Measurements from ENCODE around the gene XPOT. TPM values are rescaled to one million over a fixed set of nuclear protein-coding genes. Genes with fewer than 3 reads are reported as not detected.

The XPOT gene
- polyA plus RNA-seq, 1 donor from 2014 or later = 50.8 TPM

- Histone ChIP-seq H3K9ac (ENCODE audit: low read length) (no peak overlapping the region), H2AFZ (ENCODE audit: low read depth, low read length) (no peak overlapping the region), H3F3A (ENCODE audit: insufficient read depth, low read length, poor library complexity, severe bottlenecking) (no peaks in the 10 kb centered on the region), H3K9me2 (ENCODE audit: insufficient read depth, low read length) (no peaks in the 10 kb centered on the region), H3K9me3 (ENCODE audit: low read length) (no peaks in the 10 kb centered on the region), H3K4me2 (ENCODE audit: low read length) (no peak overlapping the region), H3K4me3 (ENCODE audit: low read length) (no peak overlapping the region), H3K79me2 (replicated peaks; ENCODE audit: insufficient read depth, low read length) (no peaks in the 10 kb centered on the region), H3K27ac (ENCODE audit: low read length) (no peak overlapping the region), H3K36me3 (ENCODE audit: insufficient read depth, low read length) (no peaks in the 10 kb centered on the region), H3K27me3 (ENCODE audit: insufficient read depth, low read depth, low read length) (no peaks in the 10 kb centered on the region), H4K20me1 (ENCODE audit: insufficient read depth) (no peaks in the 10 kb centered on the region)
- TF ChIP-seq EP300 (conservative IDR thresholded peaks at IDR 0.05; ENCODE audit: poor library complexity, severe bottlenecking) (no peak), EZH2 (IDR thresholded peaks at IDR 0.05; ENCODE audit: borderline replicate concordance, insufficient read depth, low read length, poor library complexity, severe bottlenecking) (no peak), RAD21 (conservative IDR thresholded peaks at IDR 0.05) (no peak), POLR2AphosphoS5 (IDR thresholded peaks at IDR 0.05) (no peak), SMC3 (conservative IDR thresholded peaks at IDR 0.05; ENCODE audit: poor library complexity) (no peak), TAF1 (IDR thresholded peaks at IDR 0.05; ENCODE audit: low read depth) (no peak), CTCF (IDR thresholded peaks at IDR 0.05; ENCODE audit: poor library complexity, severe bottlenecking) (no peak), REST (IDR thresholded peaks at IDR 0.05; ENCODE audit: borderline replicate concordance) (no peak), MXI1 (conservative IDR thresholded peaks at IDR 0.05; ENCODE audit: poor library complexity, severe bottlenecking) (no peak)
These were observed 8.5 kb upstream of the XPOT start for GRCh38 chr12:64395739-64396138.

- Histone ChIP-seq H3K9me2 (ENCODE audit: insufficient read depth, low read length) (no peaks in the 10 kb centered on the region), H3K9ac (ENCODE audit: low read length) (no peak overlapping the region), H3F3A (ENCODE audit: insufficient read depth, low read length, poor library complexity, severe bottlenecking) (no peaks in the 10 kb centered on the region), H3K27me3 (ENCODE audit: insufficient read depth, low read depth, low read length) (no peaks in the 10 kb centered on the region), H3K9me3 (ENCODE audit: low read length) (no peaks in the 10 kb centered on the region), H3K79me2 (replicated peaks; ENCODE audit: insufficient read depth, low read length) (no peaks in the 10 kb centered on the region), H2AFZ (ENCODE audit: low read depth, low read length) (no peak overlapping the region), H3K4me3 (ENCODE audit: low read length) (no peak overlapping the region), H4K20me1 (ENCODE audit: insufficient read depth) (no peaks in the 10 kb centered on the region), H3K36me3 (ENCODE audit: insufficient read depth, low read length) (no peaks in the 10 kb centered on the region), H3K4me2 (ENCODE audit: low read length) (no peak overlapping the region), H3K27ac (ENCODE audit: low read length) (no peak overlapping the region)
- TF ChIP-seq EZH2 (IDR thresholded peaks at IDR 0.05; ENCODE audit: borderline replicate concordance, insufficient read depth, low read length, poor library complexity, severe bottlenecking) (no peak), RAD21 (conservative IDR thresholded peaks at IDR 0.05) (no peak), POLR2AphosphoS5 (IDR thresholded peaks at IDR 0.05) (no peak), CTCF (IDR thresholded peaks at IDR 0.05; ENCODE audit: poor library complexity, severe bottlenecking) (no peak), MXI1 (conservative IDR thresholded peaks at IDR 0.05; ENCODE audit: poor library complexity, severe bottlenecking) (no peak), SMC3 (conservative IDR thresholded peaks at IDR 0.05; ENCODE audit: poor library complexity) (no peak), EP300 (conservative IDR thresholded peaks at IDR 0.05; ENCODE audit: poor library complexity, severe bottlenecking) (no peak), REST (IDR thresholded peaks at IDR 0.05; ENCODE audit: borderline replicate concordance) (no peak), TAF1 (IDR thresholded peaks at IDR 0.05; ENCODE audit: low read depth) (no peak)
These were observed 4.2 kb upstream of the XPOT start for GRCh38 chr12:64400041-64400440.

All from neural cell (in vitro differentiated cells).